ENCODE measurements around the gene RNF152.

RNF152 gene

DNA sequence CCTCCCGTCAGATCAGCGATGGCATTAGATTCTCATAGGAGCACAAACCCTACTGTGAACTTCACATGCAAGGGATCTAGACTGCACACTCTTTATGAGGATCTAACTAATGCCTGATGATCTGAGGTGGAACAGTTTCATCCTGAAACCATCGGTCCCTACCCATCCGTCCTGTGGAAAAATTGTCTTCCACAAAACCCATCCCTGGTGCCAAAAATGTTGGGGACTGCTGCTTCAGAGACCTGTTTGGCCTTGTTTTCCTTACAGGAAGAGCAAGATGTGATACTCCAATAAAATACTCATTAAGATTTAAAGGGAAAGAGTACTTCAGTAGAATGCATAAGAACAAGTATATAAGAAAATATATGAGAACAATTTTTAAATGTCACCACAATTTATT is 71.1 kb downstream of the RNF152 start:
- DNase-seq (ENCODE audit: low spot score): no peak
- no peak for TF ChIP-seq CTCF (IDR thresholded peaks at IDR 0.05; ENCODE audit: extremely low read depth, insufficient read depth, missing control alignments)
- in situ Hi-C loops (cut with MboI; ENCODE audit: low pct_unique_long_range_greater_than_20kb, low sequenced_read_pairs, unreplicated experiment): no loop called here

DNA sequence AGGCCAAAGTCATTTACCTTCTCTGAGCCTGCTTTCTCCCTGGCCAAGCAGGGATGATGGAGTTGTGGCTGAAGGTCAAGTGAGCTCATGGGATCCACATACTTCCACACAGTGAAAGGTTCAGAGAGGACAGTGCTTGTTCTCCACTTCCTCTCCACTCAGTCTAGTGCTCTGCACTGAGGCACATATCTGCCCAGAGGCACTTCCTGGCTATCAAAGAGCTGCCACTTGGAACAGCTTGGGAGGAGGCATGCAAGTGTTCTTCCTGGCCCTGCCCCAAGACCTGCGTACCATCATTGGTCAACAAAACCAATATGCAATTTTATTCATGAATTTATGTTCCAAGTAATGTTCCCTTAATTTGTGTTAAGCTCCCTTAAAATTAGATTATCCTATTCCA is 71.9 kb downstream of the RNF152 start:
- in situ Hi-C loops (cut with MboI; ENCODE audit: low pct_unique_long_range_greater_than_20kb, low sequenced_read_pairs, unreplicated experiment): no loop called here
- TF ChIP-seq CTCF (IDR thresholded peaks at IDR 0.05; ENCODE audit: extremely low read depth, insufficient read depth, missing control alignments): no peak
- no peak for DNase-seq (ENCODE audit: low spot score)

DNA sequence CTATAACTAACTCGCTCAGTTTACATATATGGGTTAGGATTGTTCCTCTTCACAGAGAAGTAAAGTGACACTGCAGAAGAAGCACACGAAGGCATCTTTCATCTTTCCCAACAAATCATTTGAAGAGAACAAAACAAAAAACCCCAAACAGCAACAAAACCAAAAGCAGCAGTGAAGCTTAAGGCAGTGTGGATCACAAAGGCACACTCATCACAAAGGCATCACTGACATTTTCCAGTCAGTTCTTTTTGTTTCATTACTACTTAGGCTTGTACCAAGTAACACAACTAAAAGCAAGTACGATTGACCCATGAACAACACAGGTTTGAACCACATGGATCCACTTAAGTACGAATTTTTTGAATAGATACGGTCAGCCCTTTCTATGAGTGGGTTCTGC is 75.7 kb downstream of the RNF152 start:
- no peak for TF ChIP-seq CTCF (IDR thresholded peaks at IDR 0.05; ENCODE audit: extremely low read depth, insufficient read depth, missing control alignments)
- in situ Hi-C loops (cut with MboI; ENCODE audit: low pct_unique_long_range_greater_than_20kb, low sequenced_read_pairs, unreplicated experiment): no loop called here
- no peak for DNase-seq (ENCODE audit: low spot score)

DNA sequence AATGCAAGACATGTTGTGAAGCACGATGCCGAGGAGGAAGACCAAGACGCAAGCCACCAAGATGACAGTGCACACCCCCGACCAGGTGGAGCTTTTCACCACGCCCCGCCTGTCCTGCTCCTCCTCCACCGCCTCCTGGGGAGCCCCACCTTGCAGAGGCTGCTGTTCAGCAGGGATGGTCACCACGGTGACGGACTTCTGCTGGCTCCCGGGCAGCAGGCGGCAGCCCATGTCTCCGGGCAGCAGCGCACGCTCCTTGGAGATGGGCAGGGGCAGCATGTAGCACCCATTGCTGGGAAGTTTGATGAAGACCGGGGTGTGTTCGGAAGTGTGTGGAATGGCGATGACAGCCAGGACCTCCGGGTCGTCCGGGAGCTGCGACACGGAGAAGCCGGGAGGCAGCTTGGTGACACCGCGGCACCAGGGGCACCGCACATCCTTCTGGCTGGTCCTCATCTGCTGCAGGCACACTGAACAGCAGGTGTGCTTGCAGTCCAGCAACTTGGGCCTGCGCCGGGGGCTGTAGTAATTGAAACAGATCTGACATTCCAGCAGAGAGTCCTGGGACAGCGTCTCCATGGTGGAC is 76.8 kb downstream of the RNF152 start:
- no peak for DNase-seq (ENCODE audit: low spot score)
- in situ Hi-C loops (cut with MboI; ENCODE audit: low pct_unique_long_range_greater_than_20kb, low sequenced_read_pairs, unreplicated experiment): no loop called here
- no peak for TF ChIP-seq CTCF (IDR thresholded peaks at IDR 0.05; ENCODE audit: extremely low read depth, insufficient read depth, missing control alignments)

- in situ Hi-C loops (cut with MboI; ENCODE audit: low pct_unique_long_range_greater_than_20kb, low sequenced_read_pairs, unreplicated experiment): no loop called here
- no peak for TF ChIP-seq CTCF (IDR thresholded peaks at IDR 0.05; ENCODE audit: extremely low read depth, insufficient read depth, missing control alignments)
- no peak for DNase-seq (ENCODE audit: low spot score)
These were observed 84.5 kb downstream of the RNF152 start for GRCh38 chr18:61808286-61808685.

GRCh38 chr18:61803393-61803792 is 89.4 kb downstream of the RNF152 start:
- no peak for TF ChIP-seq CTCF (IDR thresholded peaks at IDR 0.05; ENCODE audit: extremely low read depth, insufficient read depth, missing control alignments)
- no peak for DNase-seq (ENCODE audit: low spot score)
- in situ Hi-C loops (cut with MboI; ENCODE audit: low pct_unique_long_range_greater_than_20kb, low sequenced_read_pairs, unreplicated experiment): no loop called here

All from GM13977 (cell line).